ENCODE data around the gene SLC29A3. TPM values are rescaled to one million over a fixed set of nuclear protein-coding genes. Genes with fewer than 3 reads are reported as not detected.

SLC29A3 gene
- total RNA-seq, 2 donors from 2014 or later: 3.2 to 5.9 TPM

GRCh38 chr10:71289421-71290130 is 29.5 kb upstream of the SLC29A3 start:
- ATAC-seq (ENCODE audit: insufficient number of reproducible peaks, low FRiP score, low read depth) (no peak), DNase-seq (ENCODE audit: low spot score) (no peak)
- no peaks in the 10 kb centered on the region for H3K4me1 ChIP-seq (ENCODE audit: control insufficient read depth in 1 of 2, low read depth in 2 of 2)
- H3K27me3 ChIP-seq (replicated peaks; ENCODE audit: insufficient read depth): no peaks in the 10 kb centered on the region
- no peak for TF ChIP-seq CTCF (IDR thresholded peaks at IDR 0.05)
- no peak overlapping the region for H3K27ac ChIP-seq
- no peaks in the 10 kb centered on the region for H3K36me3 ChIP-seq
- no peaks in the 10 kb centered on the region for H3K9me3 ChIP-seq
- no peak overlapping the region for H3K4me3 ChIP-seq

- no peaks in the 10 kb centered on the region for H3K36me3 ChIP-seq
Measured at GRCh38 chr10:71290331-71290730, 28.7 kb upstream of the SLC29A3 start.

GRCh38 chr10:71290806-71291527 is 28.1 kb upstream of the SLC29A3 start:
- no peaks in the 10 kb centered on the region for H3K4me1 ChIP-seq (ENCODE audit: control insufficient read depth in 1 of 2, low read depth in 2 of 2)
- no peaks in the 10 kb centered on the region for H3K36me3 ChIP-seq
- no peak for TF ChIP-seq CTCF (IDR thresholded peaks at IDR 0.05)
- H3K9me3 ChIP-seq: no peaks in the 10 kb centered on the region
- H3K4me3 ChIP-seq: no peak overlapping the region
- no peak overlapping the region for H3K27ac ChIP-seq
- ATAC-seq (ENCODE audit: insufficient number of reproducible peaks, low FRiP score, low read depth) (no peak), DNase-seq (ENCODE audit: low spot score) (no peak)
- H3K27me3 ChIP-seq (replicated peaks; ENCODE audit: insufficient read depth): no peaks in the 10 kb centered on the region

More at GRCh38 chr10:71290331-71290730, 28.7 kb upstream of the SLC29A3 start:
- no peaks in the 10 kb centered on the region for H3K27me3 ChIP-seq (replicated peaks; ENCODE audit: insufficient read depth)
- H3K4me3 ChIP-seq: no peak overlapping the region
- ATAC-seq (ENCODE audit: insufficient number of reproducible peaks, low FRiP score, low read depth): no peak
- H3K27ac ChIP-seq: no peak overlapping the region
- DNase-seq (ENCODE audit: low spot score): no peak
- no peak for TF ChIP-seq CTCF (IDR thresholded peaks at IDR 0.05)
- no peaks in the 10 kb centered on the region for H3K9me3 ChIP-seq
- H3K4me1 ChIP-seq (ENCODE audit: control insufficient read depth in 1 of 2, low read depth in 2 of 2): no peaks in the 10 kb centered on the region

GRCh38 chr10:71291528-71291900 is 27.5 kb upstream of the SLC29A3 start:
- Histone ChIP-seq H3K27ac (no peak overlapping the region), H3K36me3 (no peaks in the 10 kb centered on the region), H3K27me3 (replicated peaks; ENCODE audit: insufficient read depth) (no peaks in the 10 kb centered on the region), H3K4me3 (no peak overlapping the region), H3K4me1 (ENCODE audit: control insufficient read depth in 1 of 2, low read depth in 2 of 2) (no peaks in the 10 kb centered on the region), H3K9me3 (no peaks in the 10 kb centered on the region)
- ATAC-seq (ENCODE audit: insufficient number of reproducible peaks, low FRiP score, low read depth): no peak
- no peak for TF ChIP-seq CTCF (IDR thresholded peaks at IDR 0.05)
- DNase-seq (ENCODE audit: low spot score): no peak

GRCh38 chr10:71292624-71293445 is 26.2 kb upstream of the SLC29A3 start:
- no peak for DNase-seq (ENCODE audit: low spot score)
- no peaks in the 10 kb centered on the region for H3K27me3 ChIP-seq (replicated peaks; ENCODE audit: insufficient read depth)
- H3K36me3 ChIP-seq: no peaks in the 10 kb centered on the region
- no peak for ATAC-seq (ENCODE audit: insufficient number of reproducible peaks, low FRiP score, low read depth)
- H3K4me1 ChIP-seq (ENCODE audit: control insufficient read depth in 1 of 2, low read depth in 2 of 2): no peaks in the 10 kb centered on the region
- no peak for TF ChIP-seq CTCF (IDR thresholded peaks at IDR 0.05)
- no peaks in the 10 kb centered on the region for H3K9me3 ChIP-seq
- no peak overlapping the region for H3K4me3 ChIP-seq
- no peak overlapping the region for H3K27ac ChIP-seq
